GM03348 (cell line): ENCODE measurements around the gene CMIP.
"Not testable (repeated sequence)": the region's sequence is repeated elsewhere in the genome, so short reads cannot be mapped to it uniquely, and the experiment has no call there.

Experiments used
- DNase-seq: peaks from one replicate; pipeline ENCODE4 v3.0.0; 2012; ENCODE audit warnings: low spot score

The CMIP gene

GRCh38 chr16:81421536-81421935 lies 23.1 kb upstream of the CMIP start:
- no peak for DNase-seq

GRCh38 chr16:81422153-81422552 lies 22.5 kb upstream of the CMIP start:
- not testable (repeated sequence) for DNase-seq

GRCh38 chr16:81424771-81425170 lies 19.8 kb upstream of the CMIP start:
- DNase-seq: no peak

- DNase-seq: no peak
Observed at GRCh38 chr16:81427219-81427618, 17.4 kb upstream of the CMIP start.

GRCh38 chr16:81429045-81429521 lies 15.5 kb upstream of the CMIP start:
- peak; percentile 71 for DNase-seq

GRCh38 chr16:81431554-81432353 lies 12.9 kb upstream of the CMIP start:
- DNase-seq: peak; percentile 58

GRCh38 chr16:81432937-81433557 lies 11.6 kb upstream of the CMIP start:
- DNase-seq: no peak

GRCh38 chr16:81435103-81435502 lies 9.5 kb upstream of the CMIP start:
- no peak for DNase-seq

- no peak for DNase-seq
Observed at GRCh38 chr16:81435567-81435966, 9.0 kb upstream of the CMIP start.

- no peak for DNase-seq
Observed at GRCh38 chr16:81436386-81436785, 8.2 kb upstream of the CMIP start.

- DNase-seq: no peak
Observed at GRCh38 chr16:81437865-81438264, 6.7 kb upstream of the CMIP start.

- no peak for DNase-seq
Observed at GRCh38 chr16:81440888-81441761, 3.5 kb upstream of the CMIP start.

- no peak for DNase-seq
Observed at GRCh38 chr16:81442220-81442915, 2.2 kb upstream of the CMIP start.

- DNase-seq: no peak
Observed at GRCh38 chr16:81442916-81443687, 1.5 kb upstream of the CMIP start.

GRCh38 chr16:81443688-81444447 lies 740 bp upstream of the CMIP start:
- no peak for DNase-seq

GRCh38 chr16:81445143-81445961 lies 744 bp downstream of the CMIP start:
- peak; percentile 84 for DNase-seq

GRCh38 chr16:81445966-81446906 lies 1.6 kb downstream of the CMIP start:
- DNase-seq: peak; percentile 60

- peak; percentile 63 for DNase-seq
Observed at GRCh38 chr16:81446907-81447268, 2.3 kb downstream of the CMIP start.
